GM23338 (cell line): ENCODE measurements around the gene P2RY4. TPM values are rescaled to one million over a fixed set of nuclear protein-coding genes. Genes with fewer than 3 reads are reported as not detected.

Source experiments
- ATAC-seq: fragments of 200-7000 bp; cut with Tn5 transposase; 3 replicates; pipeline ENCODE4 v1.9.1; 2020
- DNase-seq: peaks from one replicate; pipeline ENCODE4 v3.0.0-alpha.2; 2015; ENCODE audit warnings: low spot score
- H2AFZ ChIP-seq: fragments of 200-600 bp; sonication (generic); 2 replicates; pipeline ENCODE4 v1.8.0; 2016; ENCODE audit warnings: antibody characterized with exemption, mild to moderate bottlenecking, moderate library complexity
- H3F3A ChIP-seq: fragments of 200-600 bp; sonication (generic); replicated peaks from 2 replicates; pipeline ENCODE4 v1.8.0; 2017; ENCODE audit warnings: antibody characterized with exemption, mixed run types, low read depth
- H3K27ac ChIP-seq: fragments of 200-600 bp; sonication (generic); 2 replicates; pipeline ENCODE4 v1.6.1; 2016; ENCODE audit warnings: low read depth
- H3K27me3 ChIP-seq: fragments of 200-600 bp; sonication (generic); 2 replicates; pipeline ENCODE4 v1.8.0; 2016; ENCODE audit warnings: mild to moderate bottlenecking, mixed run types, moderate library complexity; ENCODE audit not compliant: insufficient read depth
- H3K36me3 ChIP-seq: fragments of 200-600 bp; sonication (generic); 2 replicates; pipeline ENCODE4 v1.8.0; 2016; ENCODE audit warnings: mild to moderate bottlenecking; ENCODE audit not compliant: insufficient read depth
- H3K4me1 ChIP-seq: fragments of 200-600 bp; sonication (generic); 2 replicates; pipeline ENCODE4 v1.8.0; 2016; ENCODE audit warnings: mild to moderate bottlenecking, moderate library complexity; ENCODE audit not compliant: insufficient read depth
- H3K4me2 ChIP-seq: fragments of 200-600 bp; sonication (generic); 2 replicates; pipeline ENCODE4 v1.7.1; 2017; ENCODE audit warnings: mixed run types
- H3K4me3 ChIP-seq: fragments of 200-600 bp; sonication (generic); 2 replicates; pipeline ENCODE4 v1.6.1; 2016; ENCODE audit warnings: mixed run types
- H3K79me2 ChIP-seq: fragments of 200-600 bp; sonication (generic); replicated peaks from 2 replicates; pipeline ENCODE4 v1.8.0; 2017; ENCODE audit warnings: mild to moderate bottlenecking; ENCODE audit not compliant: insufficient read depth
- H3K9me2 ChIP-seq: fragments of 200-600 bp; sonication (generic); 2 replicates; pipeline ENCODE4 v1.8.0; 2017; ENCODE audit not compliant: insufficient read depth
- H4K20me1 ChIP-seq: fragments of 200-600 bp; sonication (generic); replicated peaks from 2 replicates; pipeline ENCODE4 v1.8.0; 2017; ENCODE audit warnings: mild to moderate bottlenecking; ENCODE audit not compliant: insufficient read depth
- H3K27ac Mint-ChIP-seq: 2 replicates; pipeline ENCODE4 v1.8.0; 2020; ENCODE audit warnings: inconsistent platforms, mild to moderate bottlenecking, moderate library complexity, mixed read lengths
- H3K27me3 Mint-ChIP-seq: 3 replicates; pipeline ENCODE4 v1.8.0; 2022; ENCODE audit warnings: low read depth, mild to moderate bottlenecking, moderate library complexity, mixed read lengths, inconsistent platforms; ENCODE audit not compliant: insufficient read depth, poor library complexity
- H3K36me3 Mint-ChIP-seq: 3 replicates; pipeline ENCODE4 v1.8.0; 2021; ENCODE audit warnings: low read depth, mild to moderate bottlenecking, inconsistent platforms, moderate library complexity, mixed read lengths
- H3K4me1 Mint-ChIP-seq: 3 replicates; pipeline ENCODE4 v1.8.0; 2020; ENCODE audit warnings: mild to moderate bottlenecking, inconsistent platforms, mixed read lengths
- H3K4me3 Mint-ChIP-seq: 3 replicates; pipeline ENCODE4 v1.8.0; 2021; ENCODE audit warnings: moderate library complexity, mild to moderate bottlenecking, inconsistent platforms, mixed read lengths
- H3K9me3 Mint-ChIP-seq: 3 replicates; pipeline ENCODE4 v1.8.0; 2020; ENCODE audit warnings: moderate library complexity, mild to moderate bottlenecking, inconsistent platforms, mixed read lengths
- CREB1 ChIP-seq: fragments of 250-450 bp; sonication (Bioruptor Pico); IDR thresholded peaks from 2 replicates; pipeline ENCODE4 v1.5.0; 2020; ENCODE audit warnings: low read depth, mild to moderate bottlenecking, moderate library complexity
- CTCF ChIP-seq, 2 experiments: fragments of 200-600 bp in 1 of 2; sonication (generic) in 1 of 2; conservative IDR thresholded peaks; 2 replicates each; pipeline versions ENCODE4 v1.5.1 to v1.6.1; 2016 to 2017; ENCODE audit warnings: antibody characterized with exemption in 2 of 2, low read depth in 2 of 2, mild to moderate bottlenecking in 2 of 2, moderate library complexity in 1 of 2
- ETS1 ChIP-seq: IDR thresholded peaks from 2 replicates; pipeline ENCODE4 v1.6.1; 2016; ENCODE audit warnings: antibody characterized with exemption
- EZH2 ChIP-seq: fragments of 200-600 bp; sonication (generic); IDR thresholded peaks from one replicate; pipeline ENCODE4 v1.8.0; 2017; ENCODE audit warnings: antibody characterized with exemption, mild to moderate bottlenecking, low read depth; ENCODE audit not compliant: unreplicated experiment
- JUNB ChIP-seq: IDR thresholded peaks from one replicate; pipeline ENCODE4 v1.6.1; 2016; ENCODE audit warnings: antibody characterized with exemption; ENCODE audit not compliant: unreplicated experiment
- NANOG ChIP-seq: IDR thresholded peaks from 2 replicates; pipeline ENCODE4 v1.6.1; 2016; ENCODE audit warnings: antibody characterized with exemption, borderline replicate concordance
- REST ChIP-seq: IDR thresholded peaks from one replicate; pipeline ENCODE4 v1.6.1; 2018; ENCODE audit warnings: antibody characterized with exemption; ENCODE audit not compliant: unreplicated experiment
- STAT1 ChIP-seq: IDR thresholded peaks from one replicate; pipeline ENCODE4 v1.6.1; 2016; ENCODE audit warnings: antibody characterized with exemption; ENCODE audit not compliant: unreplicated experiment
- ZNF114 ChIP-seq: fragments of 250-450 bp; sonication (Bioruptor Pico); IDR thresholded peaks from 2 replicates; pipeline ENCODE4 v1.5.0; 2020; ENCODE audit warnings: mild to moderate bottlenecking, moderate library complexity
- ZNF331 ChIP-seq: fragments of 250-450 bp; sonication (Bioruptor Pico); IDR thresholded peaks from 2 replicates; pipeline ENCODE4 v1.5.0; 2020; ENCODE audit warnings: low read depth, mild to moderate bottlenecking, moderate library complexity
- polyA plus RNA-seq: library from polyadenylated mRNA; unstranded; fragments of >200 nt; fragmentation: Nextera tagmentation; extraction: Ambion mirVana; gene quantifications from 2 replicates; pipeline ENCODE4 v1.2.1, GENCODE V29; 2016
- total RNA-seq: library from RNA; depleted of rRNA; stranded (reverse); fragments of >200 nt; shearing (Covaris generic); gene quantifications from 2 replicates; pipeline ENCODE4 v1.2.3, GENCODE V29; 2014

The P2RY4 gene
- total and polyA plus RNA-seq, 2 experiments from 2014 or later = 0.73 TPM; not detected in 1

- no peak for TF ChIP-seq REST
- no peak for TF ChIP-seq EZH2
- no peak for TF ChIP-seq NANOG
- TF ChIP-seq CREB1 = no peak
Measured at GRCh38 chrX:70257423-70258288, 2.3 kb downstream of the P2RY4 start (continued).

- peaks cover 3% of the 10 kb centered on the region; the same call in 1 of the 2 replicates for H3K4me1 ChIP-seq
- DNase-seq = no peak
- ATAC-seq = no peak
- Mint-ChIP-seq H3K27ac (no peak overlapping the region), H3K4me1 (peaks cover 26% of the 10 kb centered on the region), H3K9me3 (no peaks in the 10 kb centered on the region), H3K4me3 (no peak overlapping the region), H3K27me3 (peaks cover 2% of the 10 kb centered on the region), H3K36me3 (no peaks in the 10 kb centered on the region)
- no peaks in the 10 kb centered on the region for H3K36me3 ChIP-seq
- TF ChIP-seq NANOG = no peak
- no peak for TF ChIP-seq JUNB
- TF ChIP-seq CTCF (conservative IDR thresholded peaks at IDR 0.05; ENCODE audit: low read depth in 2 of 2) = no peak
- TF ChIP-seq STAT1 = no peak
- no peak for TF ChIP-seq ZNF331
- no peak for TF ChIP-seq ZNF114 (CRISPR knock-in tag)
- no peak for TF ChIP-seq ETS1
- no peak for TF ChIP-seq CREB1
- H3K9me2 ChIP-seq = 0 out of 2 replicates have a peak, but pooled peaks cover 6% of the 10 kb centered on the region
- no peaks in the 10 kb centered on the region for H3K79me2 ChIP-seq
- H3K27me3 ChIP-seq = no peaks in the 10 kb centered on the region
- H3F3A ChIP-seq = no peaks in the 10 kb centered on the region
- H4K20me1 ChIP-seq = no peaks in the 10 kb centered on the region
- H2AFZ ChIP-seq = no peak overlapping the region
- no peak overlapping the region for H3K27ac ChIP-seq
- no peak overlapping the region for H3K4me2 ChIP-seq
- H3K4me3 ChIP-seq = no peak overlapping the region
Measured at GRCh38 chrX:70255452-70255851, 4.6 kb downstream of the P2RY4 start.
